ENCODE results near the gene NSUN3.
A peak's percentile ranks its signal among the peaks of the same experiment; 100 is the strongest.
"Not testable (repeated sequence)": the region's sequence is repeated elsewhere in the genome, so short reads cannot be mapped to it uniquely, and the experiment has no call there.

Gene NSUN3

DNA sequence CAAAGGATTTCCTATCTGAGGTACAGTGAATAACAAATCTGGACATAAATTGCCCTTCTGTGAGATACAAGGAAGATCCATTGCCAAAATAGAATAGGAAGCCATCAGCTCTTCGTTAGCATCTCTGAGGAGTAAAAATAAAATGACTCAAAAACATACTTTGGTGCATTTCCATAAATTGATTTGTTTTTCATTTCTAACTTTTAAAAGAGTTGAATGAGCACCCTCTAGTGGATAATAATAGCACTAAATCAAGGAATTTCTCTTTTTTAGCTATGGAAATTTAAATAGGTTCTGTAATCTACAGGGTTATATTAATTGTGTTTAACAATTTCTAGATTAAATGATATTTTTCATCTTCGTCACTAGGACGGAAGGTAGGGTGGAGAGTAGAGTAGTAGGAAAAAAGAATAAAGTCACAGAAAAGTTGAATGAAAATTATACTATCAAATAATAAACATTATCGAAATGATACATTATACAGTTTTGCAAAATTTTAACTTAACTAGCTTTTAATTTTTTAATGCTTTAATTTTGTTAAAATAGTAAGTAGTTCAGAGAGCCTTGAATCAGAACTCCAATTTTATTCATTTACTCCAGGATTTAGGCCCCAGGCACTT is 6.4 kb downstream of the NSUN3 start:
- TF ChIP-seq, protein P1, sequence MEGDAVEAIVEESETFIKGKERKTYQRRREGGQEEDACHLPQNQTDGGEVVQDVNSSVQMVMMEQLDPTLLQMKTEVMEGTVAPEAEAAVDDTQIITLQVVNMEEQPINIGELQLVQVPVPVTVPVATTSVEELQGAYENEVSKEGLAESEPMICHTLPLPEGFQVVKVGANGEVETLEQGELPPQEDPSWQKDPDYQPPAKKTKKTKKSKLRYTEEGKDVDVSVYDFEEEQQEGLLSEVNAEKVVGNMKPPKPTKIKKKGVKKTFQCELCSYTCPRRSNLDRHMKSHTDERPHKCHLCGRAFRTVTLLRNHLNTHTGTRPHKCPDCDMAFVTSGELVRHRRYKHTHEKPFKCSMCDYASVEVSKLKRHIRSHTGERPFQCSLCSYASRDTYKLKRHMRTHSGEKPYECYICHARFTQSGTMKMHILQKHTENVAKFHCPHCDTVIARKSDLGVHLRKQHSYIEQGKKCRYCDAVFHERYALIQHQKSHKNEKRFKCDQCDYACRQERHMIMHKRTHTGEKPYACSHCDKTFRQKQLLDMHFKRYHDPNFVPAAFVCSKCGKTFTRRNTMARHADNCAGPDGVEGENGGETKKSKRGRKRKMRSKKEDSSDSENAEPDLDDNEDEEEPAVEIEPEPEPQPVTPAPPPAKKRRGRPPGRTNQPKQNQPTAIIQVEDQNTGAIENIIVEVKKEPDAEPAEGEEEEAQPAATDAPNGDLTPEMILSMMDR (IDR thresholded peaks at IDR 0.05; ENCODE audit: low read depth, low read length), result peak; percentile 25; the same call in 1 of the 2 replicates
- H3K4me3 ChIP-seq (ENCODE audit: low read depth, low read length), result no peak overlapping the region

DNA sequence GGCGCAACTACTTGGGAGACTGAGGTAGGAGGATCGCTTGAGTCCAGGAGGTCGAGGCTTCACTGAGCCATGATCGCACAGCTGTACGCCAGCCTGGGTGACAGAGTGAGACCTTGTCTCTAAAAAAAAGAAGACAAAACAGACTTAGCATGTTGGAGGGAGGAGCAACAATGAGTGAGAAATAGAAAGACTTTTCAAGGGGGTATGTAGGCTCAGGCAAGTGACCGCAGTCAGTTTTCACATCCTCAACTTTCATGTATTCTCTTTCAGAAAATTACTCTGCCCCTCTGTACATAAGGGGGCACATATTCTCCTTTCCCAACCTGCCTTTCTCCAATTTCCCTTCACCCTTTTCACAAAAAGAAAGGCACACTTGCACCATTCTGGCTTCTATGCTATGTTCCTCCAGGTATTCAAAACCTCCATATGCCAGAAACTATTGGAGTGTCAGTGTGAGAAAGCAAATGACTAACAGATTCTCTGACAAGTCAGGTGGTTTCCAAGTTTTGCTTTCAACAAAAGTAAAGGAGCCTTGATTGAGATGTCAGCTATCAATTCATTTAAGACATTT is 7.6 kb downstream of the NSUN3 start:
- TF ChIP-seq, protein P1 (IDR thresholded peaks at IDR 0.05; ENCODE audit: low read depth, low read length), result no peak
- no peak overlapping the region for H3K4me3 ChIP-seq (ENCODE audit: low read depth, low read length)

DNA sequence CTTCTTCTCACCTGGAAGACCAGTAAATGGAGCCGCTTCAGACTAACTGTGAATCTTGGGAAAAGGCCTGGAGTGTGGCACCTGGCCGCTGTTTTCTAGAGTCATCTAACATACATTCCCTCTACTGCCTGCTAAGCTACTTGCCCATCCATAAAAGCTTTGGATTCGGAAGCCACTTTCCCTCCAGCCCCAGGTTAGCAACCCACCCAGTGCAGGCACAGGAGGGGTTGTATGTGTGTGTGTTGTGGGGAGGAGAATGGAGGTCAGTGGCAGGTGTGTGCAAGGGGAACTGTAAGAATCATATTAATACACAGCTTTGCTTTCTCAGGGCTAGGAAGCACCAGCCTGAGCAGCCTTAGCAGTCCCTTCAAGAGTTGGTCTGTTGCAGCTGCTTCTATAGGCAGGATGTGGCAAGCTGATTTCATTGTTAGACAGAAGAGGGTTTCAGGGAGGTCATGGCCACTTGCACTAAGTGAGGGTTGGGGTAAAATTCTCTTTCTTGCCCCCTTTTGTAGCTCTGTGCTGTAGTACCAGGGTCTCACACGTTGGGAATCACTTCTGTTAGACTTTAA is 8.9 kb downstream of the NSUN3 start:
- H3K4me3 ChIP-seq (ENCODE audit: low read depth, low read length), result no peak overlapping the region
- TF ChIP-seq, protein P1 (IDR thresholded peaks at IDR 0.05; ENCODE audit: low read depth, low read length), result no peak

DNA sequence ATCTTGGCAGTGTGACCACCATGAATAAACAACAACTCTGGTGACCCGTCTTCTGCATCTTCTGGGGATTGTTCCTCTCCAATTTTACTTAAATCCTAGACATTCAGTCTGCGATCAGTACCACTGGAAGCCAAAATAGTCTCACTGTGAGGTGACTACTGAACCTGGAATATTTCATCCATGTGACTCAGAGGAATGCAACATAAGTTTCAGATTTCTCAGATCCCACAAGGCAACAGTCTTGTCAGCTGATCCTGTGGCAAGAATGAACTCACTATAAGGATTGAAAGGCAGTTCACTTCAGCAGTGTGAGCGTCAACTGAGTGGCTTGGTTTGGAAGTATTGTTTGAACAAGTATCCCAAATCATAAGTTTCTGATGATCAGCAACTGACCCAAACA is 13.2 kb downstream of the NSUN3 start:
- no peak overlapping the region for H3K4me3 ChIP-seq (ENCODE audit: low read depth, low read length)
- TF ChIP-seq, protein P1 (IDR thresholded peaks at IDR 0.05; ENCODE audit: low read depth, low read length), result no peak

DNA sequence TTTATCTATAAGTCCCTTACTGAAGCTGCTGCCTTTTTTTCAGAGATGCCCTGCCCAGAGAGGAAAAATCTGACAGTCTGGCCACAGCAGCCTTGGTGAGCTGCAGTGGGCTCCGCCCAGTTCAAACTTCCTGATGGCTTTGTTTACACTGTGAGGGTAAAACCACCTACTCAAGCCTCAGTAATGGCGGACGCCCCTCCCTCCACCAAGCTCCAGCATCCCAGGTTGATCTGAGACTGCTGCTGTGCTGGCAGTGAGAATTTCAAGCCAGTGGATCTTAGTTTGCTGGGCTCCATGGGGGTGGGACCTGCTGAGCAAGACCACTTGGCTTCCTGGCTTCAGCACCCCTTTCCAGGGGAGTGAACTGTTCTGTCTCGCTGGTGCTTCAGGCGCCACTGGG is 17.7 kb downstream of the NSUN3 start:
- not testable (repeated sequence) for H3K4me3 ChIP-seq (ENCODE audit: low read depth, low read length)

DNA sequence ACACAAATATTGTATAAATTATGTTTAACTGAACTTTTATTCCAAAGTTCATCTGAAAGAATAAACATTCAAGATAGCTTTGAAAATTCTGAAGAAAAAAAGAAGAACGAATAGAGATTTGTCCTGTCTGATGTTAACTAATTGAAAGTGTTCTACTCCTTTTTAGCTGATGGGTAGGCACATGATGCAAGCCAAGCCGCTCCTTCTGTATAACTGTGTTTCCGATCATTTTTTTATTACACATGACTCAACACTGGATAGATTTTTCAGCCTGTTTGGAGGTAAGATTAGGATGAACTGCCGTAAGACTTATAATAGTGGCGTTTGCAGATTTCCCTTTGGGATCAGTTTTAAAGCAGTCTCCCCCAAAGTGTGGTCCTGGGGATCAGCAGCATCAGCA is 19.0 kb downstream of the NSUN3 start:
- TF ChIP-seq, protein P1 (IDR thresholded peaks at IDR 0.05; ENCODE audit: low read depth, low read length), result no peak
- no peak overlapping the region for H3K4me3 ChIP-seq (ENCODE audit: low read depth, low read length)

DNA sequence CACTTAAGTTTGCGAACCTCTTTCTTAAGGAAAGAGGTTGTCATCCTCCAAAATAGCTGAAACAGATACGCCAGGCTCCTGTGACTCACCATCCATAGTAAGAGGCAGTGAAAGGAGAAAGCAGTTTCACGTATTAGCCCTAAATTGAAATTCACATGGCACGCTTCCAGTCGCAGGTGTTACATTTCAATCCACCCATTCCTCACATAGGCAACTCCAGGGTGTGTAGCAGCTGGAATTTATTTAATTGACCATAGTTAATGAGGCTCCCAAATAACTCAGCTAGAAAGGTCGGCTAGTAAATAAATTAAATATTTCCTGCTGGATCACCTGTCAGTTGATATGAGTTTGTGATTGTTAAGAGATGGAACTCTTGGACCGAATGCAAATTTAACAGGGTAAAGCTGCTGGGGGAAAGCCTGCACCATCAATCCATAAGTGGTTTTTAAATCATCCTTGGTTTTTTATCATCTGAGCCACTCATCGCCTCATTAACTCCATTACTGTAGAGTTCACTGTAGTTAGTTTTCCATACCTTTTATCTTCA is 19.6 kb downstream of the NSUN3 start:
- no peak overlapping the region for H3K4me3 ChIP-seq (ENCODE audit: low read depth, low read length)
- TF ChIP-seq, protein P1 (IDR thresholded peaks at IDR 0.05; ENCODE audit: low read depth, low read length), result no peak
